WTC11 (cell line): ENCODE results near the gene ABL1. TPM values are rescaled to one million over a fixed set of nuclear protein-coding genes. Genes with fewer than 3 reads are reported as not detected.

Experiments
- ATAC-seq: fragments of 200-7000 bp; cut with Tn5 transposase; 2 replicates; pipeline ENCODE4 v1.10.0; 2021; ENCODE audit warnings: mild to moderate bottlenecking, moderate library complexity
- CTCF ChIA-PET: fragments of 300-600 bp; sonication (Branson Sonifier 250); formaldehyde crosslinking; loops from one replicate; lab custom pipeline; 2021; ENCODE audit warnings: antibody characterized with exemption; lab: Charles Lee
- POLR2A ChIA-PET: fragments of 350-600 bp; sonication (Branson Sonifier 250); formaldehyde crosslinking; loops from one replicate; lab custom pipeline; 2021; ENCODE audit warnings: antibody characterized with exemption; lab: Charles Lee
- DNase-seq: peaks from one replicate; pipeline ENCODE4 v3.0.0; 2021; ENCODE audit warnings: low spot score
- H3K27ac Mint-ChIP-seq: 2 replicates; pipeline ENCODE4 v1.8.0; 2021; ENCODE audit warnings: mixed read lengths
- H3K27me3 Mint-ChIP-seq: 2 replicates; pipeline ENCODE4 v1.8.0; 2021; ENCODE audit warnings: low read depth, mild to moderate bottlenecking, moderate library complexity, mixed read lengths
- H3K36me3 Mint-ChIP-seq: 2 replicates; pipeline ENCODE4 v1.8.0; 2021; ENCODE audit warnings: mixed read lengths
- H3K4me1 Mint-ChIP-seq: 2 replicates; pipeline ENCODE4 v1.8.0; 2022; ENCODE audit warnings: mixed read lengths
- H3K4me3 Mint-ChIP-seq: 2 replicates; pipeline ENCODE4 v1.8.0; 2021; ENCODE audit warnings: mild to moderate bottlenecking, moderate library complexity, mixed read lengths
- H3K9me3 Mint-ChIP-seq: 2 replicates; pipeline ENCODE4 v1.8.0; 2021; ENCODE audit warnings: mixed read lengths
- CREM ChIP-seq: sonication (generic); formaldehyde crosslinking; IDR thresholded peaks from 2 replicates; pipeline ENCODE4 v1.8.1; 2022; ENCODE audit warnings: mild to moderate bottlenecking, missing genetic modification reagents, moderate library complexity
- FOXP1 ChIP-seq: sonication (generic); formaldehyde crosslinking; IDR thresholded peaks from 2 replicates; pipeline ENCODE4 v1.8.0; 2022; ENCODE audit warnings: missing genetic modification reagents, mild to moderate bottlenecking, moderate library complexity, borderline replicate concordance
- GRHL2 ChIP-seq: fragments of 250-450 bp; sonication (Bioruptor Pico); IDR thresholded peaks from 2 replicates; pipeline ENCODE4 v1.8.0; 2022; ENCODE audit warnings: mild to moderate bottlenecking, moderate library complexity; ENCODE audit not compliant: insufficient replicate concordance, severe bottlenecking
- GTF2I ChIP-seq: fragments of 250-450 bp; sonication (Bioruptor Pico); conservative IDR thresholded peaks from 2 replicates; pipeline ENCODE4 v1.4.0; 2021; ENCODE audit warnings: mild to moderate bottlenecking
- HMGA2 ChIP-seq: fragments of 250-450 bp; sonication (Bioruptor Pico); IDR thresholded peaks from 2 replicates; pipeline ENCODE4 v1.4.0; 2021; ENCODE audit warnings: mild to moderate bottlenecking, moderate library complexity
- NFATC4 ChIP-seq: fragments of 250-450 bp; sonication (Bioruptor Pico); IDR thresholded peaks from 2 replicates; pipeline ENCODE4 v1.9.0; 2021; ENCODE audit warnings: mild to moderate bottlenecking
- NFYB ChIP-seq: sonication (generic); formaldehyde crosslinking; conservative IDR thresholded peaks from 2 replicates; pipeline ENCODE4 v1.8.0; 2022; ENCODE audit warnings: low read depth, missing genetic modification reagents
- NR2C2 ChIP-seq: sonication (generic); formaldehyde crosslinking; IDR thresholded peaks from 2 replicates; pipeline ENCODE4 v1.8.0; 2022; ENCODE audit warnings: mild to moderate bottlenecking, missing genetic modification reagents
- NR3C1 ChIP-seq: sonication (generic); formaldehyde crosslinking; conservative IDR thresholded peaks from 2 replicates; pipeline ENCODE4 v1.8.1; 2023; ENCODE audit warnings: low read depth, mild to moderate bottlenecking, missing genetic modification reagents
- OVOL2 ChIP-seq: fragments of 250-450 bp; sonication (Bioruptor Pico); IDR thresholded peaks from 2 replicates; pipeline ENCODE4 v1.9.0; 2021; ENCODE audit warnings: mild to moderate bottlenecking, borderline replicate concordance
- SMAD3 ChIP-seq: sonication (generic); formaldehyde crosslinking; IDR thresholded peaks from 2 replicates; pipeline ENCODE4 v1.8.0; 2022; ENCODE audit warnings: missing genetic modification reagents, mild to moderate bottlenecking, borderline replicate concordance
- SP1 ChIP-seq: sonication (generic); formaldehyde crosslinking; conservative IDR thresholded peaks from 2 replicates; pipeline ENCODE4 v1.8.1; 2022; ENCODE audit warnings: missing genetic modification reagents
- TEAD4 ChIP-seq: sonication (generic); formaldehyde crosslinking; IDR thresholded peaks from 2 replicates; pipeline ENCODE4 v1.8.0; 2022; ENCODE audit warnings: mild to moderate bottlenecking, missing genetic modification reagents
- ZNF263 ChIP-seq: sonication (generic); formaldehyde crosslinking; IDR thresholded peaks from 2 replicates; pipeline ENCODE4 v1.8.1; 2022; ENCODE audit warnings: low read depth, mild to moderate bottlenecking, moderate library complexity, missing genetic modification reagents
- ZNF396 ChIP-seq: fragments of 250-450 bp; sonication (Bioruptor Pico); IDR thresholded peaks from 2 replicates; pipeline ENCODE4 v1.8.0; 2021; ENCODE audit warnings: mild to moderate bottlenecking, moderate library complexity, borderline replicate concordance
- total RNA-seq: library from RNA; stranded (reverse); gene quantifications from 3 replicates; pipeline ENCODE4 v1.2.3, GENCODE V29; 2021
- TF ChIP-seq, protein P1 (sequence below): sonication (generic); formaldehyde crosslinking; IDR thresholded peaks from 2 replicates; pipeline ENCODE4 v1.8.0; 2023; ENCODE audit warnings: mild to moderate bottlenecking, missing genetic modification reagents
- TF ChIP-seq, protein P2 (sequence below): fragments of 250-450 bp; sonication (Bioruptor Pico); IDR thresholded peaks from 2 replicates; pipeline ENCODE4 v1.9.0; 2021; ENCODE audit warnings: mild to moderate bottlenecking
- TF ChIP-seq, protein P3 (sequence below): sonication (generic); formaldehyde crosslinking; conservative IDR thresholded peaks from 2 replicates; pipeline ENCODE4 v1.8.1; 2022; ENCODE audit warnings: mild to moderate bottlenecking, missing genetic modification reagents
- TF ChIP-seq, protein P4 (sequence below): fragments of 200-600 bp; IDR thresholded peaks from 2 replicates; pipeline ENCODE4 v1.8.0; 2022; ENCODE audit warnings: antibody characterized with exemption
- TF ChIP-seq, protein P5 (sequence below): sonication (generic); formaldehyde crosslinking; IDR thresholded peaks from 2 replicates; pipeline ENCODE4 v1.8.1; 2022; ENCODE audit warnings: low read depth, mild to moderate bottlenecking, moderate library complexity, missing genetic modification reagents, borderline replicate concordance
- TF ChIP-seq, protein P6 (sequence below): sonication (generic); formaldehyde crosslinking; IDR thresholded peaks from 2 replicates; pipeline ENCODE4 v1.8.1; 2023; ENCODE audit warnings: mild to moderate bottlenecking, missing genetic modification reagents, borderline replicate concordance
- TF ChIP-seq, protein P7 (sequence below): sonication (generic); formaldehyde crosslinking; IDR thresholded peaks from 2 replicates; pipeline ENCODE4 v1.8.1; 2023; ENCODE audit warnings: mild to moderate bottlenecking, missing genetic modification reagents, moderate library complexity

Gene ABL1
- total RNA-seq, 1 experiment from 2014 or later, result 104 TPM

DNA sequence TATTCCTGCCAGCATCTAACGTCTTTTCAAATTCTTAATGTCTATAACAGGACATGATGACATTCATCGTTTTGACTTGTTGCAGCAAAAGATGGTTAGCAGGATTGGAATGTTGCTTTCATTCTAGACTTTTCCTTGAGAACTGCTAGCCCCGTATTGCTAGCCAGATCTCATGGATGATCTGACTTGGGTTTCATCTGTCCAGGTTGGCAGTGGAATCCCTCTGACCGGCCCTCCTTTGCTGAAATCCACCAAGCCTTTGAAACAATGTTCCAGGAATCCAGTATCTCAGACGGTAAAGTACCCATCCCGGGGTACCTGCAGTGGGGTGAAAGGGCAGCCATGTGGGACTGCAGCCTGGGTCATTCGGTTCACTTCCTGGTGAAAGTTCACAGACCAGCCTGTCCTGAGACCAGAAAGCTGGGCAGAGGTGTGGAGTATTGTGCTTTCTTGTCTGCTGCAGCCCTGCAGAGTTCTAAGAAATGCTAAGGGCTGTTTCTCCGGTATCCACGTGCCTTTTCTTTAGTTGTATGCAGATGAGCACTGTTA, 44.9 kb downstream of the ABL1 start:
- ATAC-seq, result no peak
- H3K4me3 Mint-ChIP-seq, result no peak overlapping the region
- POLR2A ChIA-PET, result no interaction called here
- CTCF ChIA-PET, result interaction anchor here (1.0 kb wide), 1 partner anchor 118 kb away, joined by 3 read pairs; no protein-coding TSS in a partner anchor
- peaks cover 57% of the 10 kb centered on the region for H3K36me3 Mint-ChIP-seq
- H3K27ac Mint-ChIP-seq, result no peak overlapping the region
- 0 out of 2 replicates have a peak, but pooled peaks cover 2% of the 10 kb centered on the region for H3K4me1 Mint-ChIP-seq
- TF ChIP-seq ZNF396 (CRISPR knock-in tag) (no peak), SMAD3 (CRISPR knock-in tag) (no peak), GRHL2 (CRISPR knock-in tag) (no peak), SP1 (CRISPR knock-in tag) (no peak), OVOL2 (CRISPR knock-in tag) (no peak), NFATC4 (CRISPR knock-in tag) (no peak), NR3C1 (CRISPR knock-in tag) (no peak)
- TF ChIP-seq, protein P1, sequence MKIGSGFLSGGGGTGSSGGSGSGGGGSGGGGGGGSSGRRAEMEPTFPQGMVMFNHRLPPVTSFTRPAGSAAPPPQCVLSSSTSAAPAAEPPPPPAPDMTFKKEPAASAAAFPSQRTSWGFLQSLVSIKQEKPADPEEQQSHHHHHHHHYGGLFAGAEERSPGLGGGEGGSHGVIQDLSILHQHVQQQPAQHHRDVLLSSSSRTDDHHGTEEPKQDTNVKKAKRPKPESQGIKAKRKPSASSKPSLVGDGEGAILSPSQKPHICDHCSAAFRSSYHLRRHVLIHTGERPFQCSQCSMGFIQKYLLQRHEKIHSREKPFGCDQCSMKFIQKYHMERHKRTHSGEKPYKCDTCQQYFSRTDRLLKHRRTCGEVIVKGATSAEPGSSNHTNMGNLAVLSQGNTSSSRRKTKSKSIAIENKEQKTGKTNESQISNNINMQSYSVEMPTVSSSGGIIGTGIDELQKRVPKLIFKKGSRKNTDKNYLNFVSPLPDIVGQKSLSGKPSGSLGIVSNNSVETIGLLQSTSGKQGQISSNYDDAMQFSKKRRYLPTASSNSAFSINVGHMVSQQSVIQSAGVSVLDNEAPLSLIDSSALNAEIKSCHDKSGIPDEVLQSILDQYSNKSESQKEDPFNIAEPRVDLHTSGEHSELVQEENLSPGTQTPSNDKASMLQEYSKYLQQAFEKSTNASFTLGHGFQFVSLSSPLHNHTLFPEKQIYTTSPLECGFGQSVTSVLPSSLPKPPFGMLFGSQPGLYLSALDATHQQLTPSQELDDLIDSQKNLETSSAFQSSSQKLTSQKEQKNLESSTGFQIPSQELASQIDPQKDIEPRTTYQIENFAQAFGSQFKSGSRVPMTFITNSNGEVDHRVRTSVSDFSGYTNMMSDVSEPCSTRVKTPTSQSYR (CRISPR knock-in tag), result no peak
- TF ChIP-seq, protein P2, sequence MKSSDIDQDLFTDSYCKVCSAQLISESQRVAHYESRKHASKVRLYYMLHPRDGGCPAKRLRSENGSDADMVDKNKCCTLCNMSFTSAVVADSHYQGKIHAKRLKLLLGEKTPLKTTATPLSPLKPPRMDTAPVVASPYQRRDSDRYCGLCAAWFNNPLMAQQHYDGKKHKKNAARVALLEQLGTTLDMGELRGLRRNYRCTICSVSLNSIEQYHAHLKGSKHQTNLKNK (CRISPR knock-in tag), result no peak
- TF ChIP-seq, protein P3, sequence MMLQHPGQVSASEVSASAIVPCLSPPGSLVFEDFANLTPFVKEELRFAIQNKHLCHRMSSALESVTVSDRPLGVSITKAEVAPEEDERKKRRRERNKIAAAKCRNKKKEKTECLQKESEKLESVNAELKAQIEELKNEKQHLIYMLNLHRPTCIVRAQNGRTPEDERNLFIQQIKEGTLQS (CRISPR knock-in tag), result no peak
- TF ChIP-seq, protein P4, sequence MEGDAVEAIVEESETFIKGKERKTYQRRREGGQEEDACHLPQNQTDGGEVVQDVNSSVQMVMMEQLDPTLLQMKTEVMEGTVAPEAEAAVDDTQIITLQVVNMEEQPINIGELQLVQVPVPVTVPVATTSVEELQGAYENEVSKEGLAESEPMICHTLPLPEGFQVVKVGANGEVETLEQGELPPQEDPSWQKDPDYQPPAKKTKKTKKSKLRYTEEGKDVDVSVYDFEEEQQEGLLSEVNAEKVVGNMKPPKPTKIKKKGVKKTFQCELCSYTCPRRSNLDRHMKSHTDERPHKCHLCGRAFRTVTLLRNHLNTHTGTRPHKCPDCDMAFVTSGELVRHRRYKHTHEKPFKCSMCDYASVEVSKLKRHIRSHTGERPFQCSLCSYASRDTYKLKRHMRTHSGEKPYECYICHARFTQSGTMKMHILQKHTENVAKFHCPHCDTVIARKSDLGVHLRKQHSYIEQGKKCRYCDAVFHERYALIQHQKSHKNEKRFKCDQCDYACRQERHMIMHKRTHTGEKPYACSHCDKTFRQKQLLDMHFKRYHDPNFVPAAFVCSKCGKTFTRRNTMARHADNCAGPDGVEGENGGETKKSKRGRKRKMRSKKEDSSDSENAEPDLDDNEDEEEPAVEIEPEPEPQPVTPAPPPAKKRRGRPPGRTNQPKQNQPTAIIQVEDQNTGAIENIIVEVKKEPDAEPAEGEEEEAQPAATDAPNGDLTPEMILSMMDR, result no peak
- DNase-seq, result no peak
- H3K27me3 Mint-ChIP-seq, result no peaks in the 10 kb centered on the region
- H3K9me3 Mint-ChIP-seq, result no peaks in the 10 kb centered on the region

DNA sequence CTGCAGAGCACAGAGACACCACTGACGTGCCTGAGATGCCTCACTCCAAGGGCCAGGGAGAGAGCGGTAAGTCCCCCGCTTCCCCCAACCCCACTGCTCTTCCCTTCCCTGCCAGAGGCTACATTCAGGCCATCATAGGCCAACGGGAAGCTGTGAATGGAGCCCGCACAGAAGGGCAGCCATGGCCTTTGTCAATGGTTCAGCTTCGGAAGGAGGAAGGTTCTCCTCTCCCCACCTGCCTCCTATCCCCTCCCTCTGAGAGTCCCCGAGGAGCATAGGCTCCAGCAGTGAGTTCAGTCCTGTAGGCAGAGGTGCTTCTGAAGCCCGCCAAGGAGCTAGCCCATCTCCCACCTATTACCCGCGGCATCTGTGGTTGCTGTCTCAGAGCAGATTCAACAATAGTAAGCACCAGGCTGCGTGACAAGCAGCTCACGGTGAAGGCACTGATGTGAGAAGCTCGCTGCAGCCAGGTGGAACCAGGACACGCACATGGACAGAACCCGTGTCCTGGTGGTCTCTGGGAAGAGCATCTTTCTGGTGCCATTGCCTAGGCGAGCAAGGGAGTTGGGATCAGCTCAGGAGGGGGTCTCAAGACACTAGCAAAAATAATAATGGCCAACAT, 45.7 kb downstream of the ABL1 start:
- ATAC-seq (no peak), DNase-seq (no peak)
- Mint-ChIP-seq H3K4me1 (peaks cover 6% of the 10 kb centered on the region), H3K9me3 (no peaks in the 10 kb centered on the region), H3K4me3 (no peak overlapping the region), H3K27me3 (no peaks in the 10 kb centered on the region), H3K36me3 (peaks cover 55% of the 10 kb centered on the region), H3K27ac (no peak overlapping the region)
- CTCF ChIA-PET, result interaction anchor here (1.0 to 1.3 kb wide), 2 partner anchors 14 to 117 kb away, joined by 3 to 5 read pairs; no protein-coding TSS in a partner anchor
- POLR2A ChIA-PET, result interaction anchor here (0.8 kb wide), 1 partner anchor 14 kb away, joined by 3 read pairs; no protein-coding TSS in a partner anchor
- TF ChIP-seq, protein P5, sequence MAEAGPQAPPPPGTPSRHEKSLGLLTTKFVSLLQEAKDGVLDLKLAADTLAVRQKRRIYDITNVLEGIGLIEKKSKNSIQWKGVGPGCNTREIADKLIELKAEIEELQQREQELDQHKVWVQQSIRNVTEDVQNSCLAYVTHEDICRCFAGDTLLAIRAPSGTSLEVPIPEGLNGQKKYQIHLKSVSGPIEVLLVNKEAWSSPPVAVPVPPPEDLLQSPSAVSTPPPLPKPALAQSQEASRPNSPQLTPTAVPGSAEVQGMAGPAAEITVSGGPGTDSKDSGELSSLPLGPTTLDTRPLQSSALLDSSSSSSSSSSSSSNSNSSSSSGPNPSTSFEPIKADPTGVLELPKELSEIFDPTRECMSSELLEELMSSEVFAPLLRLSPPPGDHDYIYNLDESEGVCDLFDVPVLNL (CRISPR knock-in tag), result no peak
- no peak for TF ChIP-seq ZNF263 (CRISPR knock-in tag)
- TF ChIP-seq NFYB (CRISPR knock-in tag), result no peak
- TF ChIP-seq, protein P6, sequence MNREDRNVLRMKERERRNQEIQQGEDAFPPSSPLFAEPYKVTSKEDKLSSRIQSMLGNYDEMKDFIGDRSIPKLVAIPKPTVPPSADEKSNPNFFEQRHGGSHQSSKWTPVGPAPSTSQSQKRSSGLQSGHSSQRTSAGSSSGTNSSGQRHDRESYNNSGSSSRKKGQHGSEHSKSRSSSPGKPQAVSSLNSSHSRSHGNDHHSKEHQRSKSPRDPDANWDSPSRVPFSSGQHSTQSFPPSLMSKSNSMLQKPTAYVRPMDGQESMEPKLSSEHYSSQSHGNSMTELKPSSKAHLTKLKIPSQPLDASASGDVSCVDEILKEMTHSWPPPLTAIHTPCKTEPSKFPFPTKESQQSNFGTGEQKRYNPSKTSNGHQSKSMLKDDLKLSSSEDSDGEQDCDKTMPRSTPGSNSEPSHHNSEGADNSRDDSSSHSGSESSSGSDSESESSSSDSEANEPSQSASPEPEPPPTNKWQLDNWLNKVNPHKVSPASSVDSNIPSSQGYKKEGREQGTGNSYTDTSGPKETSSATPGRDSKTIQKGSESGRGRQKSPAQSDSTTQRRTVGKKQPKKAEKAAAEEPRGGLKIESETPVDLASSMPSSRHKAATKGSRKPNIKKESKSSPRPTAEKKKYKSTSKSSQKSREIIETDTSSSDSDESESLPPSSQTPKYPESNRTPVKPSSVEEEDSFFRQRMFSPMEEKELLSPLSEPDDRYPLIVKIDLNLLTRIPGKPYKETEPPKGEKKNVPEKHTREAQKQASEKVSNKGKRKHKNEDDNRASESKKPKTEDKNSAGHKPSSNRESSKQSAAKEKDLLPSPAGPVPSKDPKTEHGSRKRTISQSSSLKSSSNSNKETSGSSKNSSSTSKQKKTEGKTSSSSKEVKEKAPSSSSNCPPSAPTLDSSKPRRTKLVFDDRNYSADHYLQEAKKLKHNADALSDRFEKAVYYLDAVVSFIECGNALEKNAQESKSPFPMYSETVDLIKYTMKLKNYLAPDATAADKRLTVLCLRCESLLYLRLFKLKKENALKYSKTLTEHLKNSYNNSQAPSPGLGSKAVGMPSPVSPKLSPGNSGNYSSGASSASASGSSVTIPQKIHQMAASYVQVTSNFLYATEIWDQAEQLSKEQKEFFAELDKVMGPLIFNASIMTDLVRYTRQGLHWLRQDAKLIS (CRISPR knock-in tag), result no peak
- TF ChIP-seq HMGA2 (CRISPR knock-in tag), result no peak
- no peak for TF ChIP-seq CREM (CRISPR knock-in tag)
- TF ChIP-seq FOXP1 (CRISPR knock-in tag), result no peak
- TF ChIP-seq, protein P7, sequence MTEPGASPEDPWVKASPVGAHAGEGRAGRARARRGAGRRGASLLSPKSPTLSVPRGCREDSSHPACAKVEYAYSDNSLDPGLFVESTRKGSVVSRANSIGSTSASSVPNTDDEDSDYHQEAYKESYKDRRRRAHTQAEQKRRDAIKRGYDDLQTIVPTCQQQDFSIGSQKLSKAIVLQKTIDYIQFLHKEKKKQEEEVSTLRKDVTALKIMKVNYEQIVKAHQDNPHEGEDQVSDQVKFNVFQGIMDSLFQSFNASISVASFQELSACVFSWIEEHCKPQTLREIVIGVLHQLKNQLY, result no peak
- TF ChIP-seq NR2C2 (CRISPR knock-in tag), result no peak
- TF ChIP-seq TEAD4 (CRISPR knock-in tag), result no peak
- no peak for TF ChIP-seq GTF2I (CRISPR knock-in tag)
- TF ChIP-seq NR3C1 (CRISPR knock-in tag), result no peak
